IPS-18a (cell line): ENCODE results near the gene B4GALNT1.

Source experiments
- H3K27ac ChIP-seq: one replicate; pipeline ENCODE4 v1.5.1; 2013; ENCODE audit warnings: low read length
- H3K27me3 ChIP-seq: one replicate; pipeline ENCODE4 v1.6.1; 2013; ENCODE audit warnings: mild to moderate bottlenecking, low read length; ENCODE audit not compliant: control insufficient read depth, insufficient read depth
- H3K36me3 ChIP-seq: one replicate; pipeline ENCODE4 v1.6.1; 2013; ENCODE audit warnings: low read depth, low read length; ENCODE audit not compliant: control insufficient read depth
- H3K4me1 ChIP-seq: one replicate; pipeline ENCODE4 v1.6.1; 2013; ENCODE audit warnings: low read depth, low read length; ENCODE audit not compliant: control insufficient read depth
- H3K4me3 ChIP-seq: one replicate; pipeline ENCODE4 v1.5.1; 2013; ENCODE audit warnings: low read length
- H3K9ac ChIP-seq: one replicate; pipeline ENCODE4 v1.6.1; 2013; ENCODE audit warnings: mild to moderate bottlenecking, low read length, moderate library complexity
- H3K9me3 ChIP-seq: one replicate; pipeline ENCODE4 v1.6.1; 2013; ENCODE audit warnings: low read depth, low read length; ENCODE audit not compliant: control insufficient read depth

B4GALNT1 gene

GRCh38 chr12:57617942-57618341 lies 15.1 kb downstream of the B4GALNT1 start:
- Histone ChIP-seq H3K36me3 (no peaks in the 10 kb centered on the region), H3K9ac (no peak overlapping the region), H3K9me3 (no peaks in the 10 kb centered on the region), H3K4me1 (peaks cover 8% of the 10 kb centered on the region), H3K27me3 (peaks cover 88% of the 10 kb centered on the region), H3K4me3 (no peak overlapping the region), H3K27ac (no peak overlapping the region)

GRCh38 chr12:57616383-57617101 lies 16.5 kb downstream of the B4GALNT1 start:
- H3K4me3 ChIP-seq, result no peak overlapping the region
- H3K9me3 ChIP-seq, result no peaks in the 10 kb centered on the region
- no peak overlapping the region for H3K27ac ChIP-seq
- H3K9ac ChIP-seq, result no peak overlapping the region
- H3K27me3 ChIP-seq, result peaks cover 85% of the 10 kb centered on the region
- peaks cover 12% of the 10 kb centered on the region for H3K4me1 ChIP-seq
- no peaks in the 10 kb centered on the region for H3K36me3 ChIP-seq

- H3K4me1 ChIP-seq, result peaks cover 12% of the 10 kb centered on the region
- H3K4me3 ChIP-seq, result no peak overlapping the region
- H3K27me3 ChIP-seq, result peaks cover 82% of the 10 kb centered on the region
- no peaks in the 10 kb centered on the region for H3K9me3 ChIP-seq
- no peak overlapping the region for H3K9ac ChIP-seq
- H3K36me3 ChIP-seq, result no peaks in the 10 kb centered on the region
- H3K27ac ChIP-seq, result no peak overlapping the region
These were observed 17.4 kb downstream of the B4GALNT1 start for GRCh38 chr12:57615637-57616036.

GRCh38 chr12:57614948-57615500 lies 18.0 kb downstream of the B4GALNT1 start:
- H3K27me3 ChIP-seq, result peaks cover 82% of the 10 kb centered on the region
- peaks cover 12% of the 10 kb centered on the region for H3K4me1 ChIP-seq
- no peak overlapping the region for H3K4me3 ChIP-seq
- no peaks in the 10 kb centered on the region for H3K36me3 ChIP-seq
- no peak overlapping the region for H3K27ac ChIP-seq
- no peaks in the 10 kb centered on the region for H3K9me3 ChIP-seq
- no peak overlapping the region for H3K9ac ChIP-seq

GRCh38 chr12:57614178-57614947 lies 18.6 kb downstream of the B4GALNT1 start:
- H3K27ac ChIP-seq, result no peak overlapping the region
- no peak overlapping the region for H3K9ac ChIP-seq
- H3K36me3 ChIP-seq, result no peaks in the 10 kb centered on the region
- H3K4me1 ChIP-seq, result peaks cover 13% of the 10 kb centered on the region
- peaks cover 79% of the 10 kb centered on the region for H3K27me3 ChIP-seq
- H3K9me3 ChIP-seq, result no peaks in the 10 kb centered on the region
- H3K4me3 ChIP-seq, result no peak overlapping the region

- Histone ChIP-seq H3K9me3 (no peaks in the 10 kb centered on the region), H3K27me3 (peaks cover 71% of the 10 kb centered on the region), H3K27ac (no peak overlapping the region), H3K36me3 (no peaks in the 10 kb centered on the region), H3K9ac (no peak overlapping the region), H3K4me3 (no peak overlapping the region), H3K4me1 (peaks cover 21% of the 10 kb centered on the region)
These were observed 19.4 kb downstream of the B4GALNT1 start for GRCh38 chr12:57613427-57614109.

GRCh38 chr12:57612711-57613426 lies 20.1 kb downstream of the B4GALNT1 start:
- Histone ChIP-seq H3K27ac (no peak overlapping the region), H3K27me3 (peaks cover 64% of the 10 kb centered on the region), H3K4me1 (peaks cover 21% of the 10 kb centered on the region), H3K9me3 (no peaks in the 10 kb centered on the region), H3K9ac (no peak overlapping the region), H3K36me3 (no peaks in the 10 kb centered on the region), H3K4me3 (no peak overlapping the region)

- H3K27ac ChIP-seq, result no peak overlapping the region
- peaks cover 56% of the 10 kb centered on the region for H3K27me3 ChIP-seq
- peaks cover 21% of the 10 kb centered on the region for H3K4me1 ChIP-seq
- H3K36me3 ChIP-seq, result peaks cover 4% of the 10 kb centered on the region
- no peaks in the 10 kb centered on the region for H3K9me3 ChIP-seq
- no peak overlapping the region for H3K9ac ChIP-seq
- H3K4me3 ChIP-seq, result peak overlapping the region; percentile 69
These were observed 20.9 kb downstream of the B4GALNT1 start for GRCh38 chr12:57611827-57612710.

GRCh38 chr12:57611108-57611826 lies 21.7 kb downstream of the B4GALNT1 start, which contains the start of gene ARHGEF25:
Gene ARHGEF25 (plus strand): TSS chr12:57611435. CDS start chr12:57611895, 460 bp downstream.
- H3K9ac ChIP-seq, result no peak within 1 kb of the TSS
- H3K27me3 ChIP-seq, result peaks cover 51% of the 10 kb centered on the region
- peaks cover 21% of the 10 kb centered on the region for H3K4me1 ChIP-seq
- peak within 1 kb of the TSS; percentile 69 for H3K4me3 ChIP-seq
- H3K9me3 ChIP-seq, result no peaks in the 10 kb centered on the region
- H3K36me3 ChIP-seq, result peaks cover 4% of the 10 kb centered on the region
- H3K27ac ChIP-seq, result no peak within 1 kb of the TSS
